Activated T-helper 17 cell treated with anti-CD3 and anti-CD28 coated beads, Interleukin-2, amount 50 U/mL, for 72 hours (primary cell): ENCODE results near the gene CD300LB. TPM values are rescaled to one million over a fixed set of nuclear protein-coding genes. Genes with fewer than 3 reads are reported as not detected.
"Not testable (repeated sequence)": the region's sequence is repeated elsewhere in the genome, so short reads cannot be mapped to it uniquely, and the experiment has no call there.

Experiments used
- ATAC-seq: fragments of 150-1000 bp; cut with Tn5 transposase; replicated peaks from 2 replicates; pipeline ENCODE4 v1.10.0; 2021; ENCODE audit warnings: mild to moderate bottlenecking, moderate library complexity
- H3K27ac Mint-ChIP-seq: one replicate; pipeline ENCODE4 v1.8.0; 2022; ENCODE audit warnings: mixed read lengths
- H3K27me3 Mint-ChIP-seq: one replicate; pipeline ENCODE4 v1.8.0; 2022; ENCODE audit warnings: mixed read lengths
- H3K36me3 Mint-ChIP-seq: one replicate; pipeline ENCODE4 v1.8.0; 2022; ENCODE audit warnings: low read depth, mild to moderate bottlenecking, mixed read lengths
- H3K4me1 Mint-ChIP-seq: one replicate; pipeline ENCODE4 v1.8.0; 2022; ENCODE audit warnings: mixed read lengths
- H3K4me3 Mint-ChIP-seq: one replicate; pipeline ENCODE4 v1.8.0; 2022; ENCODE audit warnings: mild to moderate bottlenecking, mixed read lengths
- H3K9me3 Mint-ChIP-seq: one replicate; pipeline ENCODE4 v1.8.0; 2022; ENCODE audit warnings: mixed read lengths
- total RNA-seq, 2 donors: library from RNA; stranded (reverse); gene quantifications; one replicate each; pipeline ENCODE4 v1.2.3, GENCODE V29; 2022

CD300LB gene
- total RNA-seq, 2 donors from 2014 or later: not detected

GRCh38 chr17:74524653-74525464 lies 6.4 kb downstream of the CD300LB start:
- H3K36me3 Mint-ChIP-seq: no peaks in the 10 kb centered on the region
- H3K27ac Mint-ChIP-seq: no peak overlapping the region
- H3K9me3 Mint-ChIP-seq: no peaks in the 10 kb centered on the region
- H3K4me3 Mint-ChIP-seq: no peak overlapping the region
- H3K4me1 Mint-ChIP-seq: no peaks in the 10 kb centered on the region
- no peak for ATAC-seq
- H3K27me3 Mint-ChIP-seq: peaks cover 31% of the 10 kb centered on the region

- Mint-ChIP-seq H3K36me3 (no peaks in the 10 kb centered on the region), H3K9me3 (no peaks in the 10 kb centered on the region), H3K27ac (no peak overlapping the region), H3K4me1 (no peaks in the 10 kb centered on the region), H3K27me3 (peaks cover 35% of the 10 kb centered on the region), H3K4me3 (no peak overlapping the region)
- no peak for ATAC-seq
Measured at GRCh38 chr17:74523308-74523707, 8.0 kb downstream of the CD300LB start.

- no peak for ATAC-seq
- Mint-ChIP-seq H3K36me3 (no peaks in the 10 kb centered on the region), H3K4me1 (no peaks in the 10 kb centered on the region), H3K27me3 (peaks cover 35% of the 10 kb centered on the region), H3K9me3 (no peaks in the 10 kb centered on the region), H3K4me3 (no peak overlapping the region), H3K27ac (no peak overlapping the region)
Measured at GRCh38 chr17:74522381-74523105, 8.7 kb downstream of the CD300LB start.

- no peaks in the 10 kb centered on the region for H3K4me1 Mint-ChIP-seq
- ATAC-seq: no peak
- no peak overlapping the region for H3K27ac Mint-ChIP-seq
- H3K27me3 Mint-ChIP-seq: peaks cover 36% of the 10 kb centered on the region
- no peak overlapping the region for H3K4me3 Mint-ChIP-seq
- no peaks in the 10 kb centered on the region for H3K36me3 Mint-ChIP-seq
- H3K9me3 Mint-ChIP-seq: no peaks in the 10 kb centered on the region
Measured at GRCh38 chr17:74521701-74522201, 9.5 kb downstream of the CD300LB start.

GRCh38 chr17:74520790-74521480 lies 10.3 kb downstream of the CD300LB start:
- Mint-ChIP-seq H3K4me1 (no peaks in the 10 kb centered on the region), H3K27me3 (peaks cover 33% of the 10 kb centered on the region), H3K27ac (no peak overlapping the region), H3K4me3 (no peak overlapping the region), H3K9me3 (no peaks in the 10 kb centered on the region), H3K36me3 (no peaks in the 10 kb centered on the region)
- no peak for ATAC-seq

- Mint-ChIP-seq H3K9me3 (no peaks in the 10 kb centered on the region), H3K27me3 (peaks cover 27% of the 10 kb centered on the region), H3K36me3 (no peaks in the 10 kb centered on the region), H3K27ac (no peak overlapping the region), H3K4me1 (no peaks in the 10 kb centered on the region), H3K4me3 (no peak overlapping the region)
- ATAC-seq: peak; percentile 84
Measured at GRCh38 chr17:74520016-74520434, 11.2 kb downstream of the CD300LB start.

GRCh38 chr17:74518413-74518981 lies 12.8 kb downstream of the CD300LB start:
- not testable (repeated sequence) for H3K27ac Mint-ChIP-seq, H3K4me3 Mint-ChIP-seq, ATAC-seq
- Mint-ChIP-seq H3K9me3 (peaks cover 10% of the 10 kb centered on the region), H3K27me3 (peaks cover 31% of the 10 kb centered on the region), H3K4me1 (peaks cover 12% of the 10 kb centered on the region), H3K36me3 (peaks cover 13% of the 10 kb centered on the region)

GRCh38 chr17:74516561-74517328 lies 14.5 kb downstream of the CD300LB start:
- no peak for ATAC-seq
- no peak overlapping the region for H3K4me3 Mint-ChIP-seq
- H3K27ac Mint-ChIP-seq: no peak overlapping the region
- H3K9me3 Mint-ChIP-seq: peaks cover 10% of the 10 kb centered on the region
- peaks cover 21% of the 10 kb centered on the region for H3K4me1 Mint-ChIP-seq
- H3K36me3 Mint-ChIP-seq: peaks cover 19% of the 10 kb centered on the region
- peaks cover 25% of the 10 kb centered on the region for H3K27me3 Mint-ChIP-seq

GRCh38 chr17:74515941-74516340 lies 15.3 kb downstream of the CD300LB start:
- H3K9me3 Mint-ChIP-seq: peaks cover 10% of the 10 kb centered on the region
- no peak overlapping the region for H3K27ac Mint-ChIP-seq
- peaks cover 19% of the 10 kb centered on the region for H3K36me3 Mint-ChIP-seq
- no peak for ATAC-seq
- peaks cover 28% of the 10 kb centered on the region for H3K27me3 Mint-ChIP-seq
- peaks cover 21% of the 10 kb centered on the region for H3K4me1 Mint-ChIP-seq
- H3K4me3 Mint-ChIP-seq: no peak overlapping the region

GRCh38 chr17:74514632-74515334 lies 16.5 kb downstream of the CD300LB start:
- H3K27me3 Mint-ChIP-seq: peaks cover 26% of the 10 kb centered on the region
- peaks cover 10% of the 10 kb centered on the region for H3K9me3 Mint-ChIP-seq
- peak overlapping the region; percentile 74 for H3K4me3 Mint-ChIP-seq
- H3K4me1 Mint-ChIP-seq: peaks cover 21% of the 10 kb centered on the region
- peak; percentile 21 for ATAC-seq
- H3K27ac Mint-ChIP-seq: peak overlapping the region; percentile 99
- H3K36me3 Mint-ChIP-seq: peaks cover 19% of the 10 kb centered on the region

GRCh38 chr17:74513987-74514631 lies 17.2 kb downstream of the CD300LB start:
- peaks cover 25% of the 10 kb centered on the region for H3K27me3 Mint-ChIP-seq
- H3K4me3 Mint-ChIP-seq: peak overlapping the region; percentile 74
- peak; percentile 22 for ATAC-seq
- H3K4me1 Mint-ChIP-seq: peaks cover 21% of the 10 kb centered on the region
- H3K36me3 Mint-ChIP-seq: peaks cover 19% of the 10 kb centered on the region
- H3K27ac Mint-ChIP-seq: peak overlapping the region; percentile 99
- peaks cover 10% of the 10 kb centered on the region for H3K9me3 Mint-ChIP-seq

GRCh38 chr17:74512624-74513091 lies 18.6 kb downstream of the CD300LB start:
- H3K4me3 Mint-ChIP-seq: peak overlapping the region; percentile 63
- ATAC-seq: peak; percentile 91
- H3K27ac Mint-ChIP-seq: peak overlapping the region; percentile 95
- peaks cover 19% of the 10 kb centered on the region for H3K36me3 Mint-ChIP-seq
- peaks cover 21% of the 10 kb centered on the region for H3K27me3 Mint-ChIP-seq
- H3K4me1 Mint-ChIP-seq: peaks cover 21% of the 10 kb centered on the region
- peaks cover 10% of the 10 kb centered on the region for H3K9me3 Mint-ChIP-seq
